A673 (cell line): ENCODE results near the gene COQ6. TPM values are rescaled to one million over a fixed set of nuclear protein-coding genes. Genes with fewer than 3 reads are reported as not detected.
"Not testable (repeated sequence)": the region's sequence is repeated elsewhere in the genome, so short reads cannot be mapped to it uniquely, and the experiment has no call there.

Experiments
- BruUV-seq: library from RNA; stranded (reverse); fragments of 400-500 nt; replicated peaks from 2 replicates; lab custom pipeline; 2021; lab: Mats Ljungman, UMichigan
- CTCF ChIA-PET: fragments of 300-600 bp; sonication (Branson Sonifier 250); formaldehyde crosslinking; loops from one replicate; lab custom pipeline; 2022; ENCODE audit warnings: antibody characterized with exemption; lab: Charles Lee
- POLR2A ChIA-PET: fragments of 300-600 bp; sonication (Branson Sonifier 250); formaldehyde crosslinking; loops from one replicate; lab custom pipeline; 2022; ENCODE audit warnings: antibody characterized with exemption; ENCODE audit not compliant: low non-redundant PET; lab: Charles Lee
- DNase-seq: peaks from one replicate; pipeline ENCODE4 v3.0.0-alpha.2; 2015; ENCODE audit warnings: low spot score
- H3K27ac ChIP-seq: fragments of 200-600 bp; sonication (generic); 2 replicates; pipeline ENCODE4 v1.5.1; 2016; ENCODE audit warnings: mixed run types, low read depth, mild to moderate bottlenecking, mixed read lengths, antibody characterized with exemption, low read length; ENCODE audit not compliant: poor library complexity, severe bottlenecking
- H3K27me3 ChIP-seq: fragments of 200-600 bp; sonication (generic); replicated peaks from 2 replicates; pipeline ENCODE4 v1.6.1; 2017; ENCODE audit warnings: mixed run types, low read depth, mild to moderate bottlenecking, mixed read lengths, antibody characterized with exemption, low read length; ENCODE audit not compliant: insufficient read depth, poor library complexity
- H3K36me3 ChIP-seq: fragments of 200-600 bp; sonication (generic); 2 replicates; pipeline ENCODE4 v1.6.1; 2016; ENCODE audit warnings: mixed run types, mild to moderate bottlenecking, mixed read lengths, antibody characterized with exemption, low read length; ENCODE audit not compliant: insufficient read depth, poor library complexity, severe bottlenecking
- H3K4me1 ChIP-seq: fragments of 200-600 bp; sonication (generic); 2 replicates; pipeline ENCODE4 v1.6.1; 2017; ENCODE audit warnings: mixed run types, mild to moderate bottlenecking, mixed read lengths, antibody characterized with exemption, low read length; ENCODE audit not compliant: insufficient read depth, poor library complexity, severe bottlenecking
- H3K4me3 ChIP-seq: fragments of 200-600 bp; sonication (generic); 2 replicates; pipeline ENCODE4 v1.5.1; 2016; ENCODE audit warnings: low read depth, mixed run types, mild to moderate bottlenecking, mixed read lengths, low read length; ENCODE audit not compliant: poor library complexity, severe bottlenecking
- H3K9me3 ChIP-seq: fragments of 200-600 bp; sonication (generic); 2 replicates; pipeline ENCODE4 v1.6.1; 2016; ENCODE audit warnings: mixed run types, low read depth, mild to moderate bottlenecking, mixed read lengths, antibody characterized with exemption, low read length; ENCODE audit not compliant: poor library complexity, severe bottlenecking
- EZH2 ChIP-seq: fragments of 200-600 bp; sonication (generic); IDR thresholded peaks from 2 replicates; pipeline ENCODE4 v1.6.1; 2017; ENCODE audit warnings: borderline replicate concordance, low read depth, mild to moderate bottlenecking, mixed read lengths, antibody characterized with exemption, low read length; ENCODE audit not compliant: poor library complexity, severe bottlenecking
- intact Hi-C: fragments of 100-400 bp; cut with micrococcal nuclease; formaldehyde crosslinking; loops from one replicate; pipeline ENCODE4 v1.10.0; 2022; ENCODE audit not compliant: unreplicated experiment
- total RNA-seq: library from RNA; stranded (reverse); gene quantifications from 2 replicates; pipeline ENCODE4 v1.2.3, GENCODE V29; 2021
- TF ChIP-seq, protein P1 (sequence below): fragments of 300-800, 200-600 bp; sonication (generic); conservative IDR thresholded peaks from 2 replicates; pipeline ENCODE4 v1.5.1; 2017; ENCODE audit warnings: low read depth, mild to moderate bottlenecking, antibody characterized with exemption, low read length, moderate library complexity, mixed read lengths

The COQ6 gene
- total RNA-seq, 1 experiment from 2014 or later, result 23.7 TPM

DNA sequence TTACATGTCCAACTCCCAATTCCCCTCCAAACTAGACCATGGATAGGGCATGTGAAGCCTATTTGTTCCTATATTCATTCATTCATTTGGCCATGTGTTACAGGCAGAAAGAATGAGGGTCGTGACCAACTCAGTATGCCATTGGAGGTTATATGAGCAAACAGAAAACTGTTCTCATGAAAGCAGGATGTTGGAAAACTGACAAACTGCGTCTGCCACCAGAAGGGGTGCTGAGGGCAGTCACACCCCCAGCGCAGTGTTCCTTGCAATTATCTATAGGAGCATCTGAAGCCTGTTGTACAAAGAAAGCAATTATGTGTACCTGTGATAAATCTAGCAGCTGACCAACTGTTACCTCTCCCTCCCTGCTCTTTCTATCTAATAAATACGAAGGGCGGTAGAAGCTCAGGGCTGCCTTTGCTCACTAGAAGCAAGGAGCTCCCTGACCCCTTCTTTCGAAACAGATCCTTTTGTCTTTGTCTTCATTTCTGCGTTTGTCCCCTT, 47.9 kb downstream of the COQ6 start:
- no TSS peak for BruUV-seq
- TF ChIP-seq EZH2, result no peak
- TF ChIP-seq, protein P1, sequence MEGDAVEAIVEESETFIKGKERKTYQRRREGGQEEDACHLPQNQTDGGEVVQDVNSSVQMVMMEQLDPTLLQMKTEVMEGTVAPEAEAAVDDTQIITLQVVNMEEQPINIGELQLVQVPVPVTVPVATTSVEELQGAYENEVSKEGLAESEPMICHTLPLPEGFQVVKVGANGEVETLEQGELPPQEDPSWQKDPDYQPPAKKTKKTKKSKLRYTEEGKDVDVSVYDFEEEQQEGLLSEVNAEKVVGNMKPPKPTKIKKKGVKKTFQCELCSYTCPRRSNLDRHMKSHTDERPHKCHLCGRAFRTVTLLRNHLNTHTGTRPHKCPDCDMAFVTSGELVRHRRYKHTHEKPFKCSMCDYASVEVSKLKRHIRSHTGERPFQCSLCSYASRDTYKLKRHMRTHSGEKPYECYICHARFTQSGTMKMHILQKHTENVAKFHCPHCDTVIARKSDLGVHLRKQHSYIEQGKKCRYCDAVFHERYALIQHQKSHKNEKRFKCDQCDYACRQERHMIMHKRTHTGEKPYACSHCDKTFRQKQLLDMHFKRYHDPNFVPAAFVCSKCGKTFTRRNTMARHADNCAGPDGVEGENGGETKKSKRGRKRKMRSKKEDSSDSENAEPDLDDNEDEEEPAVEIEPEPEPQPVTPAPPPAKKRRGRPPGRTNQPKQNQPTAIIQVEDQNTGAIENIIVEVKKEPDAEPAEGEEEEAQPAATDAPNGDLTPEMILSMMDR, result no peak
- H3K4me3 ChIP-seq, result no peak overlapping the region
- ChIA-PET CTCF (no interaction called here), POLR2A (interaction anchor here (0.7 kb wide), 1 partner anchor 120 kb away, joined by 3 read pairs; no protein-coding TSS in a partner anchor)
- H3K4me1 ChIP-seq, result no peaks in the 10 kb centered on the region
- no peaks in the 10 kb centered on the region for H3K36me3 ChIP-seq
- intact Hi-C loops, result no loop called here
- no peak overlapping the region for H3K27ac ChIP-seq
- H3K9me3 ChIP-seq, result no peaks in the 10 kb centered on the region
- DNase-seq, result no peak
- no peaks in the 10 kb centered on the region for H3K27me3 ChIP-seq

DNA sequence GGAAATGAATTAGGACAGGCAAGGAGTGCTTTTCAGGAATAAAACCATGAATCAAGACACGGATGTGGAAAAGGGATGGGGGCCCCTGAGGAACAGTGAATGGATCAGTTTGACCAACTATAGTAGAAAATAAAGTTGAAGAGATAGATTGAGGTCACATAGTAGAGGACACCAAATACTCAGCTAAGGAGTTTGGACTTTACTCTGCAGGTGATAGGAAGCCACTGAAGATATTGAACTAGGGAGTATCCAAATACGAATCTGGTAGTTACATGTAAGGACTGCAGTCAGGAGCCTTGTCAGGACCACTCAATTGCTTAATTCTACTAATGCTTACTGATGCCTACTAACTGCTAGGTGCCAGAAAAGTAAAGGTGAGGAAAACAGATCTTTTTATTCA, 48.6 kb downstream of the COQ6 start:
- ChIA-PET CTCF (no interaction called here), POLR2A (no interaction called here)
- TF ChIP-seq, protein P1, result no peak
- no peak for TF ChIP-seq EZH2
- Histone ChIP-seq H3K27me3 (no peaks in the 10 kb centered on the region), H3K4me3 (no peak overlapping the region), H3K27ac (no peak overlapping the region), H3K9me3 (no peaks in the 10 kb centered on the region), H3K4me1 (no peaks in the 10 kb centered on the region), H3K36me3 (no peaks in the 10 kb centered on the region)
- intact Hi-C loops, result no loop called here
- no TSS peak for BruUV-seq
- no peak for DNase-seq

DNA sequence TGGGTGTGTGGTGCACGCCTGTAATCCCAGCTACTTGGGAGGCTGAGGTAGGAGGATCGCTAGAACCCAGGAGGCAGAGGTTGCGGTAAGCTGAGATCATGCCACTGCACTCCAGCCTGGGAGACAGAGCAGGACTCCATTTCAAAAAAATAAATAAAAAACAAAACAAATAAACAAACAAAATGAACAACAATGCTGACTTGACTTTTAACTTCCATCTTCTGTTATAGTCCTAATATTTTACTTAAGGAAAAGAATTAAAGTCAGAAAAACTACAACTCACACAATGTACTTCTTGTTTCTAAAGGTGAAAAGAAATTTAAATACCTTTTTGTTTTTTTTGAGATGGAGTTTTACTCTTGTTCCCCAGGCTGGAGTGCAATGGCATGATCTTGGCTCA, 55.6 kb downstream of the COQ6 start:
- H3K36me3 ChIP-seq, DNase-seq, H3K9me3 ChIP-seq, POLR2A ChIA-PET, H3K4me3 ChIP-seq, intact Hi-C loops, H3K27me3 ChIP-seq, BruUV-seq, H3K27ac ChIP-seq, CTCF ChIA-PET, H3K4me1 ChIP-seq: not testable (repeated sequence)

GRCh38 chr14:74008843-74009499, 58.9 kb downstream of the COQ6 start:
- Histone ChIP-seq H3K4me3 (no peak overlapping the region), H3K27me3 (no peaks in the 10 kb centered on the region), H3K4me1 (no peaks in the 10 kb centered on the region), H3K27ac (no peak overlapping the region), H3K36me3 (no peaks in the 10 kb centered on the region), H3K9me3 (no peaks in the 10 kb centered on the region)
- intact Hi-C loops, result no loop called here
- POLR2A ChIA-PET, result no interaction called here
- DNase-seq, result no peak
- CTCF ChIA-PET, result no interaction called here
- no peak for TF ChIP-seq EZH2
- TF ChIP-seq, protein P1, result no peak
- BruUV-seq, result no TSS peak
